Gastroesophageal sphincter (tissue), 4 donors: ENCODE data around the gene JARID2. TPM values are rescaled to one million over a fixed set of nuclear protein-coding genes. Genes with fewer than 3 reads are reported as not detected.

Source experiments
- ATAC-seq: fragments of 150-250 bp; one replicate; pipeline ENCODE4 v1.9.1; 2016; ENCODE audit warnings: mild to moderate bottlenecking, moderate library complexity
- H3K27ac ChIP-seq, 4 donors: fragments of 200-600 bp; sonication (generic) in 3 of 4; 1 replicate in 3 of 4; 2 replicates in 1 of 4; pipeline ENCODE4 v1.5.1; 2016 to 2019
- H3K27me3 ChIP-seq: fragments of 200-600 bp; sonication (generic); one replicate; pipeline ENCODE4 v1.5.1; 2019
- H3K36me3 ChIP-seq, 2 donors: fragments of 200-600 bp; sonication (generic); one replicate each; pipeline ENCODE4 v1.5.1; 2019; ENCODE audit warnings: control low read depth in 1 of 2
- H3K4me1 ChIP-seq, 3 donors: fragments of 200-600 bp; sonication (generic); 1 replicate in 2 of 3; 2 replicates in 1 of 3; pipeline ENCODE4 v1.5.1; 2016 to 2019; ENCODE audit warnings: control low read depth in 2 of 3
- H3K4me3 ChIP-seq, 2 donors: fragments of 200-600 bp; sonication (generic); one replicate each; pipeline ENCODE4 v1.5.1; 2019; ENCODE audit warnings: mild to moderate bottlenecking in 1 of 2, moderate library complexity in 1 of 2
- H3K9me3 ChIP-seq, 3 donors: fragments of 200-600 bp; sonication (generic); one replicate each; pipeline ENCODE4 v1.5.1; 2017 to 2019; ENCODE audit warnings: control low read depth in 2 of 3
- EP300 ChIP-seq: sonication (generic); formaldehyde crosslinking; IDR thresholded peaks from one replicate; pipeline ENCODE4 v1.6.1; 2017; ENCODE audit warnings: antibody characterized with exemption, mild to moderate bottlenecking
- POLR2A ChIP-seq, 2 donors: fragments of 450-650 bp; IDR thresholded peaks; one replicate each; pipeline ENCODE4 v1.6.1; 2017; ENCODE audit warnings: antibody characterized with exemption in 2 of 2, mild to moderate bottlenecking in 2 of 2, moderate library complexity in 1 of 2
- POLR2AphosphoS5 ChIP-seq: sonication (generic); formaldehyde crosslinking; IDR thresholded peaks from one replicate; pipeline ENCODE4 v1.6.1; 2017; ENCODE audit warnings: antibody characterized with exemption
- WGBS, 2 donors: methylation state at CpG; one replicate each; pipeline ENCODE4 v1.1.5; 2018; ENCODE audit warnings: low coverage in 1 of 2; 5-methylcytosine and 5-hydroxymethylcytosine counted together
- total RNA-seq, 4 donors: library from RNA; depleted of rRNA; stranded (reverse); fragments of >200 nt; gene quantifications; one replicate each; pipeline ENCODE4 v1.1.0, GENCODE V29; 2016
- TF ChIP-seq, protein P1 (sequence below), 4 experiments: fragments of 200-600 bp in 2 of 4; fragments of 450-650 bp in 2 of 4; sonication (generic) in 1 of 4; IDR thresholded peaks; one replicate each; pipeline ENCODE4 v1.5.1; 2017 to 2019; ENCODE audit warnings: antibody characterized with exemption in 4 of 4, mild to moderate bottlenecking in 2 of 4, moderate library complexity in 2 of 4

The JARID2 gene
- total RNA-seq, 4 donors from 2014 or later = 6.8 to 12.3 (median 8.5) TPM

GRCh38 chr6:15359335-15359862, 113.5 kb downstream of the JARID2 start:
- no peaks in the 10 kb centered on the region for H3K36me3 ChIP-seq
- H3K4me1 ChIP-seq = peaks cover 0 to 31% (median 0%) of the 10 kb centered on the region in 3 donors
- TF ChIP-seq EP300 (no peak), POLR2AphosphoS5 (no peak), POLR2A (IDR thresholded peaks at IDR 0.05) (no peak)
- TF ChIP-seq, protein P1, sequence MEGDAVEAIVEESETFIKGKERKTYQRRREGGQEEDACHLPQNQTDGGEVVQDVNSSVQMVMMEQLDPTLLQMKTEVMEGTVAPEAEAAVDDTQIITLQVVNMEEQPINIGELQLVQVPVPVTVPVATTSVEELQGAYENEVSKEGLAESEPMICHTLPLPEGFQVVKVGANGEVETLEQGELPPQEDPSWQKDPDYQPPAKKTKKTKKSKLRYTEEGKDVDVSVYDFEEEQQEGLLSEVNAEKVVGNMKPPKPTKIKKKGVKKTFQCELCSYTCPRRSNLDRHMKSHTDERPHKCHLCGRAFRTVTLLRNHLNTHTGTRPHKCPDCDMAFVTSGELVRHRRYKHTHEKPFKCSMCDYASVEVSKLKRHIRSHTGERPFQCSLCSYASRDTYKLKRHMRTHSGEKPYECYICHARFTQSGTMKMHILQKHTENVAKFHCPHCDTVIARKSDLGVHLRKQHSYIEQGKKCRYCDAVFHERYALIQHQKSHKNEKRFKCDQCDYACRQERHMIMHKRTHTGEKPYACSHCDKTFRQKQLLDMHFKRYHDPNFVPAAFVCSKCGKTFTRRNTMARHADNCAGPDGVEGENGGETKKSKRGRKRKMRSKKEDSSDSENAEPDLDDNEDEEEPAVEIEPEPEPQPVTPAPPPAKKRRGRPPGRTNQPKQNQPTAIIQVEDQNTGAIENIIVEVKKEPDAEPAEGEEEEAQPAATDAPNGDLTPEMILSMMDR (IDR thresholded peaks at IDR 0.05) = no peak
- H3K4me3 ChIP-seq = no peak overlapping the region
- H3K27me3 ChIP-seq = no peaks in the 10 kb centered on the region
- no peak overlapping the region for H3K27ac ChIP-seq
- no peaks in the 10 kb centered on the region for H3K9me3 ChIP-seq
- no peak for ATAC-seq
- WGBS, 2 donors = 47 to 57% methylated on average over 6 to 9 of the region's 11 CpGs

DNA sequence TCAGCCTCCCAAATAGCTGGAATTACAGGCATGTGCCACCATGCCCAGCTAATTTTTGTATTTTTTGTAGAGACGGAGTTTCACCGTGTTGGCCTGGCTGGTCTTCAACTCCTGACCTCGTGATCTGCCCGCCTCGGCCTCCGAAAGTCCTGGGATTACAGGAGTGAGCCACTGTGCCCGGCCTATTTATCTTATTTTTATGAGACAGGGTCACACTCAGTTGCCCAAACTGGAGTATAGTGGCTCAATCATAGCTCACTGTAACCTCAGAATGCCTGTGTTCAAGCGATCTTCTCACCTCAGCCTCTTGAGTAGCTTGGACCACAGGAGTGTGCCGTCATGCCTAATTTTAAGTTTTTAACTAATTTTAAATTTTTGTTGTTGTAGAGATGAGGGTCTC, 114.4 kb downstream of the JARID2 start:
- TF ChIP-seq POLR2A (IDR thresholded peaks at IDR 0.05) (no peak), EP300 (no peak), POLR2AphosphoS5 (no peak)
- TF ChIP-seq, protein P1 (IDR thresholded peaks at IDR 0.05) = no peak
- no peaks in the 10 kb centered on the region for H3K9me3 ChIP-seq
- H3K27ac ChIP-seq = no peak overlapping the region
- no peak overlapping the region for H3K4me3 ChIP-seq
- ATAC-seq = no peak
- no peaks in the 10 kb centered on the region for H3K36me3 ChIP-seq
- peaks cover 0 to 40% (median 0%) of the 10 kb centered on the region in 3 donors for H3K4me1 ChIP-seq
- H3K27me3 ChIP-seq = no peaks in the 10 kb centered on the region
- 98 to 100% methylated on average over 3 to 8 of the region's 9 CpGs for WGBS, 2 donors

GRCh38 chr6:15361197-15361596, 115.3 kb downstream of the JARID2 start:
- no peak for ATAC-seq
- WGBS, 2 donors = 89 to 97% methylated on average over 3 of the region's 3 CpGs

GRCh38 chr6:15362274-15363160, 116.6 kb downstream of the JARID2 start:
- no peak overlapping the region for H3K4me3 ChIP-seq
- WGBS, 2 donors = 76 to 78% methylated on average over 9 of the region's 9 CpGs
- H3K27me3 ChIP-seq = no peaks in the 10 kb centered on the region
- no peaks in the 10 kb centered on the region for H3K36me3 ChIP-seq
- H3K4me1 ChIP-seq = peaks cover 6 to 56% (median 8%) of the 10 kb centered on the region in 3 donors
- H3K9me3 ChIP-seq = no peaks in the 10 kb centered on the region
- TF ChIP-seq EP300 (no peak), POLR2A (IDR thresholded peaks at IDR 0.05) (no peak)
- TF ChIP-seq, protein P1 (IDR thresholded peaks at IDR 0.05) = no peak
- no peak overlapping the region for H3K27ac ChIP-seq
- ATAC-seq = no peak

More at GRCh38 chr6:15361197-15361596, 115.3 kb downstream of the JARID2 start:
- TF ChIP-seq EP300 (no peak), POLR2A (IDR thresholded peaks at IDR 0.05) (no peak), POLR2AphosphoS5 (no peak)
- TF ChIP-seq, protein P1 (IDR thresholded peaks at IDR 0.05) = no peak
- no peaks in the 10 kb centered on the region for H3K36me3 ChIP-seq
- H3K27ac ChIP-seq = no peak overlapping the region
- H3K4me1 ChIP-seq = peaks cover 6 to 43% (median 8%) of the 10 kb centered on the region in 3 donors
- no peaks in the 10 kb centered on the region for H3K27me3 ChIP-seq
- no peaks in the 10 kb centered on the region for H3K9me3 ChIP-seq
- H3K4me3 ChIP-seq = no peak overlapping the region
